Activated CD4-positive, alpha-beta memory T cell treated with anti-CD3 and anti-CD28 coated beads, Interleukin-2, amount 10 ng/mL, durations not matched to agents 7 days and 5 days (primary cell): Measurements from ENCODE around the gene CSTF1. TPM values are rescaled to one million over a fixed set of nuclear protein-coding genes. Genes with fewer than 3 reads are reported as not detected.
A peak's percentile ranks its signal among the peaks of the same experiment; 100 is the strongest.

ENCODE experiments used
- CTCF ChIA-PET: fragments of 350-600 bp; sonication (Branson Sonifier 250); formaldehyde crosslinking; loops from one replicate; lab custom pipeline; 2021; ENCODE audit warnings: antibody characterized with exemption, inconsistent platforms; lab: Charles Lee
- POLR2A ChIA-PET: fragments of 350-600 bp; sonication (Branson Sonifier 250); formaldehyde crosslinking; loops from one replicate; lab custom pipeline; 2021; ENCODE audit warnings: antibody characterized with exemption; lab: Charles Lee
- DNase-seq: peaks from one replicate; pipeline ENCODE4 v3.0.0-alpha.2; 2020
- H3K27ac Mint-ChIP-seq: one replicate; pipeline ENCODE4 v1.8.0; 2021; ENCODE audit warnings: mild to moderate bottlenecking, mixed read lengths
- H3K27me3 Mint-ChIP-seq: one replicate; pipeline ENCODE4 v1.8.0; 2021; ENCODE audit warnings: mixed read lengths
- H3K36me3 Mint-ChIP-seq: one replicate; pipeline ENCODE4 v1.8.0; 2021; ENCODE audit warnings: low read depth, mixed read lengths
- H3K4me1 Mint-ChIP-seq: one replicate; pipeline ENCODE4 v1.8.0; 2021; ENCODE audit warnings: mixed read lengths
- H3K4me3 Mint-ChIP-seq: one replicate; pipeline ENCODE4 v1.8.0; 2021; ENCODE audit warnings: mild to moderate bottlenecking, mixed read lengths
- H3K9me3 Mint-ChIP-seq: one replicate; pipeline ENCODE4 v1.8.0; 2021; ENCODE audit warnings: mixed read lengths
- total RNA-seq, 2 experiments: library from RNA; stranded (reverse); gene quantifications; one replicate each; pipeline ENCODE4 v1.2.3, GENCODE V29; 2021

CSTF1 gene
- total RNA-seq, 2 experiments from 2014 or later, result 61.5 to 64.9 TPM

DNA sequence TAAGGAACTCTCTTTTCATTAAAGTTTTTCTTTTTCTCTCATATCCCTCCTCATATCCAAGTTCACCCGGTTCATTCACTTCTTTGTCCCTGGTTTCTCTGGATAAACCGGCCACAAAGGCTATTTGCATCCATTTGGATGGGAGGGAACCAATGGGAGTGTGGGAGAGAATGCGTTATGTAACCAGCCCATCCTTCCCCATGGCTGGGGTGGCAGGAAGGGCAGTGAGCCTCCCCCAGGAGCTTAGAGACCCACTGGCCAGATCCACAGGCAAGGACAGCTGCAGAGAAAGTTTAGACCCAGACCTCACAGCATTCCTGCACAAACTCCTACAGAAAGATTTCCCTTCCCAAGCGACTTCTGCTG lies 30.4 kb downstream of the CSTF1 start:
- POLR2A ChIA-PET, result interaction anchor here (0.9 to 3.8 kb wide), 7 partner anchors 10 to 47 kb away, joined by 3 to 28 read pairs (median 4); partner anchors contain the start of genes AURKA, CASS4 and CSTF1
- CTCF ChIA-PET, result interaction anchor here (1.8 kb wide), 1 partner anchor 9 kb away, joined by 6 read pairs; no protein-coding TSS in a partner anchor
- no peak for DNase-seq
- Mint-ChIP-seq H3K4me3 (no peak overlapping the region), H3K9me3 (no peaks in the 10 kb centered on the region), H3K36me3 (peaks cover 40% of the 10 kb centered on the region), H3K27me3 (no peaks in the 10 kb centered on the region), H3K27ac (no peak overlapping the region), H3K4me1 (peaks cover 68% of the 10 kb centered on the region)

DNA sequence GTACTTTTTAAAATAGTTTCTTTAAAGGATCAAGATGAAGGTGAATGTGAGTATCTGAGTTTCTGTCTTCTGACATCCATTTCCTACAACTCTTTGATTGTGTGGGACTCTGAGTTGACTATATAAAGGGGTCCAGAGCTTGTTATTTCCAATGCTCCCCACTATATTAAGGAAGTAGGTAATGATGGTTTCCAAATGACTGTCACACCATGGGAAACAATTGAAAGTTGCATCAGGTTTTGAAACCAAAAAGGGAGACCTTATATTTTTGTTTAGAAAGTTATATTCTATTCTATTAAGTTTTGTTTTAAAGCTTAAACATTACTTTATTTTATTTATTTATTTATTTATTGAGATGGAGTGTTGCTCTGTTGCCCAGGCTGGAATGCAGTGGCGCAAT lies 30.8 kb downstream of the CSTF1 start:
- Mint-ChIP-seq H3K4me1 (peaks cover 67% of the 10 kb centered on the region), H3K36me3 (peaks cover 38% of the 10 kb centered on the region), H3K9me3 (no peaks in the 10 kb centered on the region), H3K27ac (no peak overlapping the region), H3K4me3 (no peak overlapping the region), H3K27me3 (no peaks in the 10 kb centered on the region)
- POLR2A ChIA-PET, result interaction anchor here (0.9 to 3.8 kb wide), 6 partner anchors 11 to 46 kb away, joined by 3 to 28 read pairs (median 6); partner anchors contain the start of genes AURKA, CASS4 and CSTF1
- no peak for DNase-seq
- CTCF ChIA-PET, result interaction anchor here (1.8 kb wide), 1 partner anchor 10 kb away, joined by 6 read pairs; no protein-coding TSS in a partner anchor

DNA sequence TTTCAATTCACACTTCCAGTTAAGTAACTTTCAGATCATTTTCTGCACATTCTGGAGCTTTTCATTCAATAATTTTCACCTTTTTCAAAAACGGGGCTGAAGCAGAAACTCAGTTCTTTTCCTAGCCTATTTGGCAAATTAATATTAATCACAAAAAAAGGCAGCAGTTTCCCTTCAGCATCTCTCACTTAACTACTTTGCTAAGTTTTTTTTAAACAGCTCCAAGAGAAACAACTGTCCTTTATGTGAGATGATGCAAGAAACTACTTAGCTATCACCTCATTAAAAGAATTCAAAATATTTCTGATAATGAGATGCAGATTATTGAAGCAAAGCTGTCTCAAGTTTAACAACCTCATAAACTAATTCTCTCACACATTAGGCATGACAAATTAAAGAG lies 31.4 kb downstream of the CSTF1 start:
- peaks cover 67% of the 10 kb centered on the region for H3K4me1 Mint-ChIP-seq
- no peak overlapping the region for H3K27ac Mint-ChIP-seq
- ChIA-PET POLR2A (interaction anchor here (1.8 to 3.8 kb wide), 2 partner anchors 11 to 31 kb away, joined by 7 to 28 read pairs; partner anchors contain the start of genes AURKA, CASS4 and CSTF1), CTCF (no interaction called here)
- H3K36me3 Mint-ChIP-seq, result peaks cover 34% of the 10 kb centered on the region
- H3K27me3 Mint-ChIP-seq, result no peaks in the 10 kb centered on the region
- H3K4me3 Mint-ChIP-seq, result no peak overlapping the region
- no peaks in the 10 kb centered on the region for H3K9me3 Mint-ChIP-seq
- no peak for DNase-seq

DNA sequence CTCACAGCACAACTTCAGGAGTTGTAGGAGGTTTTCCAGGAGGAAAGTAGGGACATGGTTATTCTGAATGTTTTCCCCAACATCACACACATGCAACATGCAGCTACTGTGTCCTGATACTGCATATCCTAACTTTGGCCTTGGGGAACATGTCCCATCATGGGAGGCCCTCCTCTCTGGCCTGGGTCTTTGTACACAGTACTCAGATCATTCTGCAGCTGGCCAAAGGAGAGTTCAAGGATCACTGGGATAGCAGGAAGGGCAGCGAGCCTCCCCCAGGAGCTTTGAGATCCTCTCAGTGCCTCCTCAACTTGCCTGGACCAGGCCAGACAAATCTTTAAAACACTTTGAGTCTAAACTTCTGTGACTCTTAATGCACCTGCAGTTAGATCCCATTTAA lies 32.5 kb downstream of the CSTF1 start:
- Mint-ChIP-seq H3K4me3 (no peak overlapping the region), H3K27me3 (no peaks in the 10 kb centered on the region), H3K27ac (no peak overlapping the region), H3K9me3 (no peaks in the 10 kb centered on the region), H3K4me1 (peaks cover 71% of the 10 kb centered on the region), H3K36me3 (peaks cover 40% of the 10 kb centered on the region)
- ChIA-PET POLR2A (interaction anchor here (0.9 to 1.8 kb wide), 2 partner anchors 12 to 32 kb away, joined by 3 to 7 read pairs; partner anchors contain the start of genes AURKA and CSTF1), CTCF (interaction anchor here (0.7 kb wide), 1 partner anchor 19 kb away, joined by 3 read pairs; no protein-coding TSS in a partner anchor)
- DNase-seq, result no peak

DNA sequence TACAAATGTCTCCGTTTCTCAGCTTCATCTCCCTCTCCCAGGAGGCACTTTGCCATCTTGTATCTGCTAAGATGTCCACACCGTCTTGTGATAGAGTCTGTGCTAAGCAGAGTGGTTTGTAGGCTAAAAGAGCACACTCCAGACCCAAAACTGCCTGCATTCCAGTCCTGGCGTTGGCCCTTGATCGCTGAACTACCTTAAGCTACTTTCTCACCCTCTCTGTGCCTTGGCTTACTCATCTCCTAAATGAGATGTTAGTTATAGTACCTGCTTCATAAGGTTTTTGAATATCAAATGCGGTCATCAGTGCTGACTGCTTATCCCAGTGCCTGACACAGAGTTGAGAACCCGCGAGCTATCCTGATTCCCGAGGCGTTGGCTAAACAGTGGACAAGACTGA lies 33.6 kb downstream of the CSTF1 start:
- Mint-ChIP-seq H3K4me1 (peaks cover 71% of the 10 kb centered on the region), H3K9me3 (no peaks in the 10 kb centered on the region), H3K27ac (no peak overlapping the region), H3K4me3 (no peak overlapping the region), H3K27me3 (no peaks in the 10 kb centered on the region), H3K36me3 (peaks cover 44% of the 10 kb centered on the region)
- POLR2A ChIA-PET, result interaction anchor here (0.7 to 1.6 kb wide), 2 partner anchors 8 to 13 kb away, joined by 3 to 8 read pairs; no protein-coding TSS in a partner anchor
- CTCF ChIA-PET, result no interaction called here
- no peak for DNase-seq

DNA sequence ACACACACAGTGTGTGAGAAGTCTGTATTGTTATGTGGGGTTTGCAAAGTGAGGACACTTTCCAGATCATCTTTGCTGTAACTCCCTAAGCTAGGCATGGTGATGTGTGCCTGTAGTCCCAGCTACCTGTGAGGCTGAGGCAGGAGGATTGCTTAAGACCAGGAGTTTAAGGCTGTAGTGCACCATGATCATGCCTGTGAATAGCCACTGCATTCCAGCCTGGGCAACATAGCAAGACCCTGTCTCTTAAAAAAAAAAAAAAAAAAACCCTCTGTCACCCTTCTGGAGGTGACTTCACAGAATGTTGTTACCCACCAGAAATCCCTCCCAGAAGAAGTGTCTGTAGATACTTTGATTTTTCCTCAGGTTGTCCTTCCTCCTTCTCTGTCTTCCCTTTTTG lies 34.5 kb downstream of the CSTF1 start:
- H3K36me3 Mint-ChIP-seq, result peaks cover 43% of the 10 kb centered on the region
- ChIA-PET CTCF (no interaction called here), POLR2A (interaction anchor here (0.7 to 2.5 kb wide), 3 partner anchors 9 to 15 kb away, joined by 3 to 16 read pairs (median 8); partner anchors contain the start of gene CASS4)
- H3K27me3 Mint-ChIP-seq, result no peaks in the 10 kb centered on the region
- H3K27ac Mint-ChIP-seq, result no peak overlapping the region
- H3K4me1 Mint-ChIP-seq, result peaks cover 63% of the 10 kb centered on the region
- H3K9me3 Mint-ChIP-seq, result no peaks in the 10 kb centered on the region
- H3K4me3 Mint-ChIP-seq, result no peak overlapping the region
- DNase-seq, result no peak

DNA sequence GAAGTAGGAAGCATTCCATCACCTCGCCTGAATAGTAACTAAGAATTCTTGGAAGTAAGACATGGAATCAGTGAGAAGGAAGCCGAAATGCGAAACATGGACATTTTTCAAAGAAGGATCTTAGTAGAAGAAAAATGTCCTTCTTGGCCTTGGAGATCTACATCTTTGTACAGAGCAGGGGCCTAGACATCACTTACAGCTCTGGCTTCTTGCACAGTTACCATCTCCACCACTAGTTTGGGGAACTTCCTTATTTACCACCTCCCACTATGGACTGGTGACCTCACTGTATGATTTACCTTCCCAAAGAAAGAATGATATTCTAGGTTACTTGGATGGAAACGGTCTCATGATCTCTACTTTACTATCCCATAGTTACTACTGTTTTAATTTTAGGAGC lies 35.4 kb downstream of the CSTF1 start:
- CTCF ChIA-PET, result no interaction called here
- Mint-ChIP-seq H3K4me3 (no peak overlapping the region), H3K27me3 (no peaks in the 10 kb centered on the region), H3K4me1 (peaks cover 54% of the 10 kb centered on the region), H3K36me3 (peaks cover 37% of the 10 kb centered on the region), H3K27ac (no peak overlapping the region), H3K9me3 (no peaks in the 10 kb centered on the region)
- POLR2A ChIA-PET, result interaction anchor here (0.9 to 2.9 kb wide), 4 partner anchors 9 to 16 kb away, joined by 3 to 16 read pairs (median 12); partner anchors contain the start of gene CASS4
- no peak for DNase-seq

DNA sequence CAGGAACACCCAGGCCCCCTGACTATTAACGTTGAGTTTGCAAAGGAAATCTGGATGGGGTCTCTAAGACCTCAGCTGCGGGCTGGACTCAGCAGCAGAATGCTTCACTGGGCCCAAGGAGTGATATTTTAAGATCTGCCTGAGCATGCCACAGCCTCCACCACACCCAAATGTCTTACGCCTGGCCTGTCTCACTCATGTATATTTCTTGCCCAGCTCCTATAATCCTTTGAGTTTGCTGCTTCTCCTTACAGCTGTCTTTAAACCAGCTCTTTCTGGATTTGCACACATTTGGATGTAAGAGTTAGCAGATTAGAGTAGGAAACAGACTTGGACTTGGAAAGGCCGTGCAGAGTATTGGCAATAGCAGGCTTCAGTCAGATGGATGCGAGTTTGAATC lies 36.0 kb downstream of the CSTF1 start:
- Mint-ChIP-seq H3K27ac (peak overlapping the region; percentile 79), H3K4me3 (no peak overlapping the region), H3K36me3 (peaks cover 42% of the 10 kb centered on the region), H3K9me3 (no peaks in the 10 kb centered on the region), H3K4me1 (peaks cover 54% of the 10 kb centered on the region), H3K27me3 (no peaks in the 10 kb centered on the region)
- POLR2A ChIA-PET, result interaction anchor here (0.9 to 2.9 kb wide), 4 partner anchors 10 to 36 kb away, joined by 3 to 16 read pairs (median 10); partner anchors contain the start of genes AURKA, CASS4 and CSTF1
- DNase-seq, result no peak
- CTCF ChIA-PET, result no interaction called here

DNA sequence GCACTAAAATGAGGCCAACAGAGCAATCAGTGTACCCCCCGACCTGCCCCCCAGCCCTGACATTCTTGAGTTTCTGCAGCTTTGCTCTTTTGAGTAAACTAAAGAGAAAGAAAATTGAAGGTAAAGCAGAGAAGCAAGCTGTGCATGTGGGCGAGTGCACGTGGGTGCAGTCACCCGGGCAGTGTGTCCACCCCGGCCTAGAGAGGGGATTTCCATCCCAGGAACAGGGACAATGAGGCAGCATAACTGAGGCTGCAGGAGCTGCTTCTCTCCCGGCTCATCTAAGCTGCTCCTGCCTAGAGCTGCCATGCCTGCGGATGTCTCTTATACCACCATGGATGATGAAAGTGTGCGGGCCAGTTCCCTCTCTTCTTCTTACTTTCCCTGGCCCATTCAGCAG lies 36.4 kb downstream of the CSTF1 start:
- Mint-ChIP-seq H3K4me1 (peaks cover 59% of the 10 kb centered on the region), H3K27me3 (no peaks in the 10 kb centered on the region), H3K36me3 (peaks cover 45% of the 10 kb centered on the region), H3K27ac (peak overlapping the region; percentile 79), H3K4me3 (peak overlapping the region; percentile 67), H3K9me3 (no peaks in the 10 kb centered on the region)
- ChIA-PET CTCF (no interaction called here), POLR2A (interaction anchor here (0.9 to 2.9 kb wide), 4 partner anchors 10 to 37 kb away, joined by 3 to 16 read pairs (median 10); partner anchors contain the start of genes AURKA, CASS4 and CSTF1)
- peak; percentile 14 for DNase-seq

DNA sequence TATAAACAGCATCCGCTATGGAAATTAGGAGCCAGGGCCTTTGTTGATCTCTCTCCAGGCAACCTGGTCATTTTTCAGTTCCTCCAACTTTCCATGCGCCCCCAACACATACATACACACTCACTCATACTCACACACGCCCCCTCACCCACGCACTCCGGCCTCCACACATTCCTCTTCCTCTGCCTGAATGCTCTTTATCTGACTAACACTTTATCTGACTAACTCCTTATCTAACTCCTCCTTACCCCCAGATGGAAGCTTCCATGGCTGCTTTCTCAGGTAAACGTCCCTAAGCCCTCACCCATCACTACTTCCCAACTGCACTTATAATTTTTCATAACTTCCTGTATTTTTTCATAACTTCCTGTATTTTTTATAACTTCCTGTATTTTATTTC lies 37.1 kb downstream of the CSTF1 start:
- ChIA-PET CTCF (no interaction called here), POLR2A (interaction anchor here (1.0 to 2.9 kb wide), 5 partner anchors 11 to 40 kb away, joined by 3 to 16 read pairs (median 5); partner anchors contain the start of gene CASS4)
- Mint-ChIP-seq H3K4me1 (peaks cover 62% of the 10 kb centered on the region), H3K27me3 (no peaks in the 10 kb centered on the region), H3K36me3 (peaks cover 48% of the 10 kb centered on the region), H3K4me3 (peak overlapping the region; percentile 67), H3K9me3 (peaks cover 3% of the 10 kb centered on the region), H3K27ac (peak overlapping the region; percentile 79)
- peak; percentile 18 for DNase-seq

DNA sequence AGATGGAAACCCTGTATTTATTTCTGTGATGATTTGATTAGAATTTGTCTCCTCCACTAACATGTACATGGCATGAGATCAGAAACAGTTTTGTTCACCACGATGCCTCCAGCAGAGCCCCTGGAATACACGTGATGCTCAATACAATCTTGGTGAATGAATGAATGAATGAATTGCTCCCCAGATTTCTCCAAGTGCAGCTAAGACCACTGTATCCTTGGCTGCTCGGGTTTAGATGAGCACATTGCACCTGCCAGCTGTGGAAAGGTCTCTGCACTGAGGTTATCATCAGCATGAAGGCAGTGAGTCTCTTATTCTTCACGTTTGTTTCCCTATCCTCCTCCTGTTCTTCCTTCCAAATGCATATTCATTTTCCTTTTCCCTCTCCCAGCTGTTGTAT lies 37.5 kb downstream of the CSTF1 start:
- Mint-ChIP-seq H3K4me1 (peaks cover 59% of the 10 kb centered on the region), H3K4me3 (peak overlapping the region; percentile 67), H3K27me3 (no peaks in the 10 kb centered on the region), H3K36me3 (peaks cover 47% of the 10 kb centered on the region), H3K9me3 (peaks cover 3% of the 10 kb centered on the region), H3K27ac (peak overlapping the region; percentile 79)
- ChIA-PET POLR2A (interaction anchor here (1.0 to 2.9 kb wide), 4 partner anchors 11 to 39 kb away, joined by 3 to 16 read pairs (median 4); partner anchors contain the start of gene CASS4), CTCF (no interaction called here)
- DNase-seq, result no peak

DNA sequence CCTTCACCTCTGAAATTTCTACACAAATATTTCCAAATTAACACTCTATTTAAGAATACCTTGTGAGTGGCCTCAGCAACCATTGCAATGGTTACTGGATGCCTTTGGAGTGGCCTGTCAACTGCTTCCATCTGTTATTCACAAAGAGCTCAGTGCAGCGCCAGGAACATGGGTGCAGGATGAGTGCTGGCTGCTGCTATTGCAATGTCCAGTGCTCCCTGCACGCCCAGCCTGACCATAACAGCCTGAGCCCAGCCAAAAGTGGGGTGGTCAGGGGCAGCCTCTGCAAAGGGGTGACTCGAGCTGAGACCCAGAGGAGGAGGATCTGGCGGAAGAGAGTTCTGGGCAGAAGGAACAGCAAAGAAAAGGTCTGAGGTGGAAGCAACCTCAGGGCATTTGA lies 38.0 kb downstream of the CSTF1 start:
- H3K4me1 Mint-ChIP-seq, result peaks cover 58% of the 10 kb centered on the region
- peak; percentile 6 for DNase-seq
- H3K36me3 Mint-ChIP-seq, result peaks cover 48% of the 10 kb centered on the region
- peaks cover 3% of the 10 kb centered on the region for H3K9me3 Mint-ChIP-seq
- no peak overlapping the region for H3K4me3 Mint-ChIP-seq
- ChIA-PET CTCF (no interaction called here), POLR2A (interaction anchor here (1.0 to 2.9 kb wide), 4 partner anchors 12 to 39 kb away, joined by 3 to 16 read pairs (median 4); partner anchors contain the start of gene CASS4)
- no peaks in the 10 kb centered on the region for H3K27me3 Mint-ChIP-seq
- H3K27ac Mint-ChIP-seq, result no peak overlapping the region

DNA sequence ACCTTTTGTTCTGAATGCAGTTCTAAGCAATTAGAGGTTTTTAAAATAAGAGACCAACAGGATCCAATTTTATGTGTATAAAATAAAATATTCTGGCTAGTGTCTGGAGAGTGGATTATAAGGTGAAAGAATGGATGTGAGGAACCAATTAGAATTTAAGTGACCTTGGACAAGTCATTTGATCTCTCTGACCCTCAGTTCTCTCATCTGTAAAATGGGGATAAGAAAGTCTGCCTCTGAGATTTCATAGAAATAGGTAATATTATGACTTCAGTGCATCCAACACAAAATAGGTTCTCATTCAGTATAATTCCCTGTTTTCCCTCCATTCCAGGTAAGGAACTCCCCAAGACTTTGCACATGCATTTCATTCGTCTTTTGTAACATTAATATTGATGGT lies 38.5 kb downstream of the CSTF1 start:
- Mint-ChIP-seq H3K4me3 (no peak overlapping the region), H3K9me3 (peaks cover 3% of the 10 kb centered on the region), H3K27me3 (no peaks in the 10 kb centered on the region), H3K36me3 (peaks cover 46% of the 10 kb centered on the region), H3K27ac (no peak overlapping the region), H3K4me1 (peaks cover 56% of the 10 kb centered on the region)
- POLR2A ChIA-PET, result interaction anchor here (1.4 to 2.9 kb wide), 2 partner anchors 12 to 38 kb away, joined by 3 to 16 read pairs; no protein-coding TSS in a partner anchor
- no peak for DNase-seq
- CTCF ChIA-PET, result no interaction called here
